ENCODE data around the gene GPR34. TPM values are rescaled to one million over a fixed set of nuclear protein-coding genes. Genes with fewer than 3 reads are reported as not detected.

GPR34 gene
- total RNA-seq, 4 donors from 2014 or later, result 3.3 to 17.0 (median 7.1) TPM

GRCh38 chrX:41705042-41705441 lies 16.3 kb downstream of the GPR34 start:
- Histone ChIP-seq H3K36me3 (no peaks in the 10 kb centered on the region), H3K27me3 (no peaks in the 10 kb centered on the region), H3K4me3 (no peak overlapping the region), H3K9me3 (no peaks in the 10 kb centered on the region), H3K27ac (no peak overlapping the region), H3K4me1 (no peaks in the 10 kb centered on the region)
- no peak for ATAC-seq
- WGBS, 2 donors (ENCODE audit: low coverage in 1 of 2), result no CpG with 5 or more reads among the region's 1 CpG
- TF ChIP-seq EP300 (IDR thresholded peaks at IDR 0.05) (no peak), POLR2AphosphoS5 (IDR thresholded peaks at IDR 0.05) (no peak), POLR2A (IDR thresholded peaks at IDR 0.05) (no peak)
- TF ChIP-seq, protein P1, sequence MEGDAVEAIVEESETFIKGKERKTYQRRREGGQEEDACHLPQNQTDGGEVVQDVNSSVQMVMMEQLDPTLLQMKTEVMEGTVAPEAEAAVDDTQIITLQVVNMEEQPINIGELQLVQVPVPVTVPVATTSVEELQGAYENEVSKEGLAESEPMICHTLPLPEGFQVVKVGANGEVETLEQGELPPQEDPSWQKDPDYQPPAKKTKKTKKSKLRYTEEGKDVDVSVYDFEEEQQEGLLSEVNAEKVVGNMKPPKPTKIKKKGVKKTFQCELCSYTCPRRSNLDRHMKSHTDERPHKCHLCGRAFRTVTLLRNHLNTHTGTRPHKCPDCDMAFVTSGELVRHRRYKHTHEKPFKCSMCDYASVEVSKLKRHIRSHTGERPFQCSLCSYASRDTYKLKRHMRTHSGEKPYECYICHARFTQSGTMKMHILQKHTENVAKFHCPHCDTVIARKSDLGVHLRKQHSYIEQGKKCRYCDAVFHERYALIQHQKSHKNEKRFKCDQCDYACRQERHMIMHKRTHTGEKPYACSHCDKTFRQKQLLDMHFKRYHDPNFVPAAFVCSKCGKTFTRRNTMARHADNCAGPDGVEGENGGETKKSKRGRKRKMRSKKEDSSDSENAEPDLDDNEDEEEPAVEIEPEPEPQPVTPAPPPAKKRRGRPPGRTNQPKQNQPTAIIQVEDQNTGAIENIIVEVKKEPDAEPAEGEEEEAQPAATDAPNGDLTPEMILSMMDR (IDR thresholded peaks at IDR 0.05), result no peak

GRCh38 chrX:41705680-41706374 lies 17.1 kb downstream of the GPR34 start:
- Histone ChIP-seq H3K4me1 (no peaks in the 10 kb centered on the region), H3K9me3 (no peaks in the 10 kb centered on the region), H3K27me3 (no peaks in the 10 kb centered on the region), H3K27ac (no peak overlapping the region), H3K36me3 (no peaks in the 10 kb centered on the region), H3K4me3 (no peak overlapping the region)
- TF ChIP-seq POLR2A (IDR thresholded peaks at IDR 0.05) (no peak), POLR2AphosphoS5 (IDR thresholded peaks at IDR 0.05) (no peak), EP300 (IDR thresholded peaks at IDR 0.05) (no peak)
- TF ChIP-seq, protein P1 (IDR thresholded peaks at IDR 0.05), result no peak
- no peak for ATAC-seq
- WGBS, 2 donors (ENCODE audit: low coverage in 1 of 2), result 78 to 100% methylated on average over 1 to 3 of the region's 3 CpGs

DNA sequence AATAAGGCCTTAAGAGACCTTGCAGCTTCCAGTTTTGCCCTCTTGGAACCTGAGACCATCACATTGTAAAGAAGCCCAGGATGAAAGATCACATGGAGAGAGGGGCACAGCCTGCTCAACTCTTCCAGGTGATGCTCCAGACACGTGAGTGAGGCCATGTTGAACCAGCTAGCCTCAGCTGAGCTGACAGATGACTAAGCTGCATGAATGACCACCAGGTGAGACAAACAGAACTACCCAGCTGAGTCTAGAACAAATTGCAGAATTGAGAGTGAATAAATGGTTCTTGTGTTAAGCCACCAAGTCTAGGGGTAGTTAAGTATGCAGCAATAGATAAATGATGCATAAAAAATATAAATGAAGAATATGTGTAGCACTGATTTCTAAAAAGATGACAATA lies 18.4 kb downstream of the GPR34 start:
- WGBS, 2 donors (ENCODE audit: low coverage in 1 of 2), result no CpG with 5 or more reads among the region's 1 CpG

GRCh38 chrX:41708486-41708885 lies 19.7 kb downstream of the GPR34 start:
- H3K4me1 ChIP-seq, result no peaks in the 10 kb centered on the region
- ATAC-seq, result no peak
- no peak overlapping the region for H3K4me3 ChIP-seq
- WGBS, 2 donors (ENCODE audit: low coverage in 1 of 2), result 57 to 61% methylated on average over 3 of the region's 3 CpGs
- H3K36me3 ChIP-seq, result no peaks in the 10 kb centered on the region
- H3K27ac ChIP-seq, result no peak overlapping the region
- no peak for TF ChIP-seq POLR2AphosphoS5 (IDR thresholded peaks at IDR 0.05)
- no peak for TF ChIP-seq EP300 (IDR thresholded peaks at IDR 0.05)
- no peaks in the 10 kb centered on the region for H3K27me3 ChIP-seq
- H3K9me3 ChIP-seq, result no peaks in the 10 kb centered on the region

More for the DNA sequence above, 18.4 kb downstream of the GPR34 start:
- Histone ChIP-seq H3K4me1 (no peaks in the 10 kb centered on the region), H3K4me3 (no peak overlapping the region), H3K27me3 (no peaks in the 10 kb centered on the region), H3K27ac (no peak overlapping the region), H3K9me3 (no peaks in the 10 kb centered on the region), H3K36me3 (no peaks in the 10 kb centered on the region)
- ATAC-seq, result no peak
- TF ChIP-seq EP300 (IDR thresholded peaks at IDR 0.05), result no peak

DNA sequence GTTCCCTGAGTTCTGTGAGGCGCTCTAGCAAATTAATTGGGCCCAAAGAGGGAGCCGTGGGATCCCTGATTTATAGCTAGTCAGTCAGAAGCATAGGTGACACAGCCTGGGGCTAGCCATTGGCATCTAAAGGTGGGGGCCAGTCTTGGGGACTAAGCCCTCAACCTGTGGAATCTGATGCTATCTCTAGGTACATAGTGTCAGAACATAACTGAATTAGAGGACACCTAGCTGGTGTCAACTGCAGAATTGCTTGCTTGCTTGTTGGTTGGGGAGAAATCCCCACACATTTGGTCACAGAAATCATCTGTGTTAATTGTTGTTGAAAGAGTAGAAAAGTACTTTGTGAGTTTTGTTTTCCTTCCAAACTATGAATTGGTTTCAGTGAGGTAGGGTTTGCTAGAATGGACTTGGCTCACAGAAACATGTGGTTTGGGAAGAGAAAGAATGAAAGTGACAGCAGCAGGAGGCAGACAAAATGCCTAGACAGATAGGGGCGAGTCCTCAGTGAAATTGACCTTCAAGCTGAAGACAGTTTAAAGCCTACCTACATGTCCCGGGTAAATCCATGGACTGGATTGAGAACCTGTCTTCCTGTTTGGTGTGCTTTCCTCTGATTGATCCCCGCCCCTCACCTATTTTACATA lies 22.4 kb downstream of the GPR34 start:
- Histone ChIP-seq H3K4me3 (no peak overlapping the region), H3K27ac (no peak overlapping the region), H3K27me3 (no peaks in the 10 kb centered on the region), H3K36me3 (no peaks in the 10 kb centered on the region), H3K4me1 (no peaks in the 10 kb centered on the region), H3K9me3 (no peaks in the 10 kb centered on the region)
- TF ChIP-seq POLR2AphosphoS5 (IDR thresholded peaks at IDR 0.05) (no peak), EP300 (IDR thresholded peaks at IDR 0.05) (no peak), POLR2A (IDR thresholded peaks at IDR 0.05) (no peak)
- TF ChIP-seq, protein P1 (IDR thresholded peaks at IDR 0.05), result no peak
- WGBS, 2 donors (ENCODE audit: low coverage in 1 of 2), result 78 to 100% methylated on average over 2 to 4 of the region's 5 CpGs
- ATAC-seq, result no peak

DNA sequence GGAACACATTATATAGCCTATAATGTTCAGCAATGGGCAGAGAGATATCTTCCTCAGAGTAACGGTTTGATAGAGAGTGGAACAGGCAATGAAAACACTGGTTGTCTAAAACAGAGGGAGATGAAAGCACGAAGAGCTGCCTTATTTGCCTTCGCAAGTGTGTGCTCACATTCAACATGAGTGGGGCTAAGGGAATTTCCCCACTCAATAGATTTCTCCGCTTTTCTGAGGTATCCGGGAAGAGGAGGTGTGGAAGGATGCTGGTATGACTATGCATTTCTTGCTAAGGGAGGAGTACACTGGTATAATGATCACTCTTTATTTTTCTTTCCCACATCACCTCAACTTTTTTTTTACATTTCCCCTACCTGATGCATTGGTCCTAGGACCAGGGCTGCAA lies 27.4 kb downstream of the GPR34 start:
- H3K27me3 ChIP-seq, result no peaks in the 10 kb centered on the region
- ATAC-seq, result no peak
- TF ChIP-seq POLR2AphosphoS5 (IDR thresholded peaks at IDR 0.05), result no peak
- TF ChIP-seq, protein P1 (IDR thresholded peaks at IDR 0.05), result no peak
- no peak for TF ChIP-seq POLR2A (IDR thresholded peaks at IDR 0.05)
- no peak for TF ChIP-seq EP300 (IDR thresholded peaks at IDR 0.05)
- 83 to 90% methylated on average over 1 to 2 of the region's 5 CpGs for WGBS, 2 donors (ENCODE audit: low coverage in 1 of 2)
- H3K36me3 ChIP-seq, result no peaks in the 10 kb centered on the region
- H3K4me1 ChIP-seq, result no peaks in the 10 kb centered on the region
- no peak overlapping the region for H3K4me3 ChIP-seq
- no peak overlapping the region for H3K27ac ChIP-seq
- no peaks in the 10 kb centered on the region for H3K9me3 ChIP-seq

Data from gastroesophageal sphincter (tissue), 4 donors.